K562 (cell line): ENCODE results near the gene ATF6B. TPM values are rescaled to one million over a fixed set of nuclear protein-coding genes. Genes with fewer than 3 reads are reported as not detected.

ENCODE experiments used
- CCNT2 ChIP-seq: IDR thresholded peaks from 2 replicates; pipeline ENCODE4 v1.6.1; 2011; ENCODE audit warnings: borderline replicate concordance, low read depth, mild to moderate bottlenecking, moderate library complexity, mixed read lengths, low read length; ENCODE audit not compliant: insufficient read length; ENCODE audit errors: extremely low read depth
- CHD4 ChIP-seq: fragments of 200-600 bp; sonication (generic); IDR thresholded peaks from 3 replicates; pipeline ENCODE4 v1.6.1; 2012; ENCODE audit warnings: low read depth, mild to moderate bottlenecking, mixed read lengths, low read length, inconsistent platforms; ENCODE audit not compliant: insufficient read depth, insufficient replicate concordance, poor library complexity, severe bottlenecking
- MXI1 ChIP-seq: IDR thresholded peaks from 2 replicates; pipeline ENCODE4 v1.6.1; 2011; ENCODE audit warnings: low read depth, mild to moderate bottlenecking, improper control_type of control experiment, low read length
- SETDB1 ChIP-seq: IDR thresholded peaks from one replicate; pipeline ENCODE4 v1.6.1; 2012; ENCODE audit warnings: low read length, control low read depth, inconsistent platforms
- ZNF121 ChIP-seq: sonication (generic); formaldehyde crosslinking; conservative IDR thresholded peaks from 2 replicates; pipeline ENCODE4 v1.8.0; 2022; ENCODE audit warnings: missing genetic modification reagents
- ZNF766 ChIP-seq: fragments of 200-800 bp; sonication (Bioruptor generic); conservative IDR thresholded peaks from 2 replicates; pipeline ENCODE4 v1.6.1; 2016; ENCODE audit warnings: missing genetic modification characterization, missing compliant biosample characterization
- ZNF79 ChIP-seq: fragments of 250-450 bp; sonication (Bioruptor Pico); IDR thresholded peaks from 2 replicates; pipeline ENCODE4 v1.4.0; 2020; ENCODE audit warnings: low read depth, mild to moderate bottlenecking, moderate library complexity
- polyA plus RNA-seq, 8 experiments: library from polyadenylated mRNA; depleted of rRNA in 4 of 8; stranded (reverse) in 5 of 8; unstranded in 3 of 8; fragments of >200 nt; fragmentation: Nextera tagmentation in 2 of 8; fragmentation: Illumina TruSeq in 1 of 8; extraction: Ambion mirVana in 2 of 8; extraction: Trizol in 1 of 8; gene quantifications; 2 replicates each; pipeline versions ENCODE4 v1.2.1 to v1.2.3, GENCODE V29; 2011 to 2014; ENCODE audit warnings: inconsistent platforms in 1 of 8, missing spikeins in 1 of 8
- total RNA-seq, 7 experiments: library from RNA; depleted of rRNA in 6 of 7; stranded (reverse); fragments of >200 nt in 6 of 7; fragmentation: Illumina TruSeq in 2 of 7; extraction: Trizol in 2 of 7; gene quantifications; 2 replicates each; pipeline versions ENCODE4 v1.2.1 to v1.2.3, GENCODE V29; 2011 to 2021; ENCODE audit warnings: low replicate concordance in 1 of 7
- TF ChIP-seq, protein P1 (sequence below), 2 experiments: fragments of 200-800 bp in 1 of 2; sonication (Bioruptor generic) in 1 of 2; sonication (generic) in 1 of 2; formaldehyde crosslinking in 1 of 2; IDR thresholded peaks in 1 of 2; conservative IDR thresholded peaks in 1 of 2; 2 replicates each; pipeline versions ENCODE4 v1.5.0 to v1.6.1; 2016 to 2020; ENCODE audit warnings: missing compliant biosample characterization in 1 of 2, missing genetic modification characterization in 1 of 2, missing genetic modification reagents in 1 of 2
- TF ChIP-seq, protein P2 (sequence below): fragments of 250-450 bp; sonication (Bioruptor Pico); IDR thresholded peaks from 2 replicates; pipeline ENCODE4 v1.5.0; 2020; ENCODE audit warnings: mild to moderate bottlenecking, borderline replicate concordance
- TF ChIP-seq, protein P3 (sequence below): fragments of 250-450 bp; sonication (Bioruptor Pico); IDR thresholded peaks from 2 replicates; pipeline ENCODE4 v1.5.0; 2022; ENCODE audit warnings: mild to moderate bottlenecking
- TF ChIP-seq, protein P4 (sequence below): sonication (generic); formaldehyde crosslinking; IDR thresholded peaks from 2 replicates; pipeline ENCODE4 v1.8.0; 2022; ENCODE audit warnings: mild to moderate bottlenecking, missing genetic modification reagents
- TF ChIP-seq, protein P5 (sequence below): sonication (generic); formaldehyde crosslinking; IDR thresholded peaks from 2 replicates; pipeline ENCODE4 v1.9.0; 2022; ENCODE audit warnings: mild to moderate bottlenecking, missing genetic modification reagents
- TF ChIP-seq, protein P6 (sequence below): sonication (generic); IDR thresholded peaks from 2 replicates; pipeline ENCODE4 v1.6.1; 2016

ATF6B gene
- total and polyA plus RNA-seq, 9 of the 15 experiments (the other 6 are each of a cell fraction or from before 2014, with no cell fraction given), result 20.7 to 131 (median 31.7) TPM

DNA sequence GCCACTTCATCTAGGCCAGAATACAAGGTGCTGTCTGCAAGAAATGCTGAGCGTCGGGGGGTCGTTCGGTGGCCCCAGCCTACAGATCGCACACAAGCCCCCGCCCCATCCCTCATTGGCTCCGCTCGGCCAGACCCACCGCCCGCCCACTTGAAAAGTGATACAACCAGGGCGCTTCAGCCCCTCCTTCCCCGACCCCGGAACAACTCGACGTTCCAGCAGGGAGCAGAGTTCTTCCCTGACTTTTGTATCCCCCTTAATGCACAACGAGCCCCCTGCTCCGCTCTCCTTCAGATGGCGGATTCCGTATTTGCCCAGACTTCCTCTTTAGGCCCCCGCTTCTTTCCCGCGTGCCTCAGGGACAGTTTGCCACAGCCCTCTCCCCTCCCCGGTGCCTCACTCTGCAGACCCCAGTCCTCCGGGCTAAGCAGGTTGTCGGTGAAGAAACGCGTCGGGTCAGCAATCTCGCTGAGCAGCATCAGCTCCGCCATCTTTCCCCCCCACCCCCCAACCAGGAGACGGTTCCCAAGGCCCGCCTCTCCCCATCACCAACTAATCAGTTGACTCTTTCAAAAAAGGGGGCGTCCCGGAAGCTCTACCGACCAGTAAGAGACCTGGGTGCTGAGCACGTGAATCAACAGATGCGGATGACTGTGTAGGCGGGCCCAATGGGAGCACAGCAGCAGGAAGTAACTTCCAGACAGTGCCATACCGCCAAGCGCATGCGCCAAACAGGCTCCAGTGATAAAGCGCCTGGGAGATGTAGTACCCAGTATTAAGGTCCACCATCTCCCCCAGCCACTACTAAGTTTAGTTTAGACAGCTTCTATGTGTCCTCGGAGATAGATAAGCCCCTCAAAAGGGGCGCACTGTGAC lies at the start of gene ATF6B (continued):
- TF ChIP-seq, protein P1, sequence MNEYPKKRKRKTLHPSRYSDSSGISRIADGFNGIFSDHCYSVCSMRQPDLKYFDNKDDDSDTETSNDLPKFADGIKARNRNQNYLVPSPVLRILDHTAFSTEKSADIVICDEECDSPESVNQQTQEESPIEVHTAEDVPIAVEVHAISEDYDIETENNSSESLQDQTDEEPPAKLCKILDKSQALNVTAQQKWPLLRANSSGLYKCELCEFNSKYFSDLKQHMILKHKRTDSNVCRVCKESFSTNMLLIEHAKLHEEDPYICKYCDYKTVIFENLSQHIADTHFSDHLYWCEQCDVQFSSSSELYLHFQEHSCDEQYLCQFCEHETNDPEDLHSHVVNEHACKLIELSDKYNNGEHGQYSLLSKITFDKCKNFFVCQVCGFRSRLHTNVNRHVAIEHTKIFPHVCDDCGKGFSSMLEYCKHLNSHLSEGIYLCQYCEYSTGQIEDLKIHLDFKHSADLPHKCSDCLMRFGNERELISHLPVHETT (CRISPR knock-in tag; conservative IDR thresholded peaks at IDR 0.05 in 1 of 2, IDR thresholded peaks at IDR 0.05 in 1 of 2), result peak in 1 of 2 experiments; percentile 63; a peak in 1 of 4 replicates
- TF ChIP-seq MXI1 (0 out of 2 replicates have a peak, but pooled peaks have one; percentile 45), CHD4 (peak; percentile 23), CCNT2 (no peak), ZNF121 (no peak), ZNF766 (CRISPR knock-in tag) (no peak), SETDB1 (no peak), ZNF79 (no peak)
- TF ChIP-seq, protein P2, sequence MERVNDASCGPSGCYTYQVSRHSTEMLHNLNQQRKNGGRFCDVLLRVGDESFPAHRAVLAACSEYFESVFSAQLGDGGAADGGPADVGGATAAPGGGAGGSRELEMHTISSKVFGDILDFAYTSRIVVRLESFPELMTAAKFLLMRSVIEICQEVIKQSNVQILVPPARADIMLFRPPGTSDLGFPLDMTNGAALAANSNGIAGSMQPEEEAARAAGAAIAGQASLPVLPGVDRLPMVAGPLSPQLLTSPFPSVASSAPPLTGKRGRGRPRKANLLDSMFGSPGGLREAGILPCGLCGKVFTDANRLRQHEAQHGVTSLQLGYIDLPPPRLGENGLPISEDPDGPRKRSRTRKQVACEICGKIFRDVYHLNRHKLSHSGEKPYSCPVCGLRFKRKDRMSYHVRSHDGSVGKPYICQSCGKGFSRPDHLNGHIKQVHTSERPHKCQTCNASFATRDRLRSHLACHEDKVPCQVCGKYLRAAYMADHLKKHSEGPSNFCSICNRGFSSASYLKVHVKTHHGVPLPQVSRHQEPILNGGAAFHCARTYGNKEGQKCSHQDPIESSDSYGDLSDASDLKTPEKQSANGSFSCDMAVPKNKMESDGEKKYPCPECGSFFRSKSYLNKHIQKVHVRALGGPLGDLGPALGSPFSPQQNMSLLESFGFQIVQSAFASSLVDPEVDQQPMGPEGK (CRISPR knock-in tag), result no peak
- TF ChIP-seq, protein P3, sequence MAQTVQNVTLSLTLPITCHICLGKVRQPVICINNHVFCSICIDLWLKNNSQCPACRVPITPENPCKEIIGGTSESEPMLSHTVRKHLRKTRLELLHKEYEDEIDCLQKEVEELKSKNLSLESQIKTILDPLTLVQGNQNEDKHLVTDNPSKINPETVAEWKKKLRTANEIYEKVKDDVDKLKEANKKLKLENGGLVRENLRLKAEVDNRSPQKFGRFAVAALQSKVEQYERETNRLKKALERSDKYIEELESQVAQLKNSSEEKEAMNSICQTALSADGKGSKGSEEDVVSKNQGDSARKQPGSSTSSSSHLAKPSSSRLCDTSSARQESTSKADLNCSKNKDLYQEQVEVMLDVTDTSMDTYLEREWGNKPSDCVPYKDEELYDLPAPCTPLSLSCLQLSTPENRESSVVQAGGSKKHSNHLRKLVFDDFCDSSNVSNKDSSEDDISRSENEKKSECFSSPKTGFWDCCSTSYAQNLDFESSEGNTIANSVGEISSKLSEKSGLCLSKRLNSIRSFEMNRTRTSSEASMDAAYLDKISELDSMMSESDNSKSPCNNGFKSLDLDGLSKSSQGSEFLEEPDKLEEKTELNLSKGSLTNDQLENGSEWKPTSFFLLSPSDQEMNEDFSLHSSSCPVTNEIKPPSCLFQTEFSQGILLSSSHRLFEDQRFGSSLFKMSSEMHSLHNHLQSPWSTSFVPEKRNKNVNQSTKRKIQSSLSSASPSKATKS, result no peak
- TF ChIP-seq, protein P4, sequence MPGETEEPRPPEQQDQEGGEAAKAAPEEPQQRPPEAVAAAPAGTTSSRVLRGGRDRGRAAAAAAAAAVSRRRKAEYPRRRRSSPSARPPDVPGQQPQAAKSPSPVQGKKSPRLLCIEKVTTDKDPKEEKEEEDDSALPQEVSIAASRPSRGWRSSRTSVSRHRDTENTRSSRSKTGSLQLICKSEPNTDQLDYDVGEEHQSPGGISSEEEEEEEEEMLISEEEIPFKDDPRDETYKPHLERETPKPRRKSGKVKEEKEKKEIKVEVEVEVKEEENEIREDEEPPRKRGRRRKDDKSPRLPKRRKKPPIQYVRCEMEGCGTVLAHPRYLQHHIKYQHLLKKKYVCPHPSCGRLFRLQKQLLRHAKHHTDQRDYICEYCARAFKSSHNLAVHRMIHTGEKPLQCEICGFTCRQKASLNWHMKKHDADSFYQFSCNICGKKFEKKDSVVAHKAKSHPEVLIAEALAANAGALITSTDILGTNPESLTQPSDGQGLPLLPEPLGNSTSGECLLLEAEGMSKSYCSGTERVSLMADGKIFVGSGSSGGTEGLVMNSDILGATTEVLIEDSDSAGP (CRISPR knock-in tag), result no peak
- TF ChIP-seq, protein P5, sequence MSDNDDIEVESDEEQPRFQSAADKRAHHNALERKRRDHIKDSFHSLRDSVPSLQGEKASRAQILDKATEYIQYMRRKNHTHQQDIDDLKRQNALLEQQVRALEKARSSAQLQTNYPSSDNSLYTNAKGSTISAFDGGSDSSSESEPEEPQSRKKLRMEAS (CRISPR knock-in tag), result no peak; the same call in 1 of the 2 replicates
- TF ChIP-seq, protein P6, sequence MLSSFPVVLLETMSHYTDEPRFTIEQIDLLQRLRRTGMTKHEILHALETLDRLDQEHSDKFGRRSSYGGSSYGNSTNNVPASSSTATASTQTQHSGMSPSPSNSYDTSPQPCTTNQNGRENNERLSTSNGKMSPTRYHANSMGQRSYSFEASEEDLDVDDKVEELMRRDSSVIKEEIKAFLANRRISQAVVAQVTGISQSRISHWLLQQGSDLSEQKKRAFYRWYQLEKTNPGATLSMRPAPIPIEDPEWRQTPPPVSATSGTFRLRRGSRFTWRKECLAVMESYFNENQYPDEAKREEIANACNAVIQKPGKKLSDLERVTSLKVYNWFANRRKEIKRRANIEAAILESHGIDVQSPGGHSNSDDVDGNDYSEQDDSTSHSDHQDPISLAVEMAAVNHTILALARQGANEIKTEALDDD, result no peak
